Ishikawa (cell line): Measurements from ENCODE around the gene TAF9B.

ENCODE experiments used
- CREB1 ChIP-seq: IDR thresholded peaks from 2 replicates; pipeline ENCODE4 v1.6.1; 2012; ENCODE audit warnings: low read depth
- EGR1 ChIP-seq: IDR thresholded peaks from 2 replicates; pipeline ENCODE4 v1.6.1; 2012
- EP300 ChIP-seq: IDR thresholded peaks from 2 replicates; pipeline ENCODE4 v1.6.1; 2012; ENCODE audit warnings: borderline replicate concordance
- MAX ChIP-seq: IDR thresholded peaks from 2 replicates; pipeline ENCODE4 v1.6.1; 2012
- NFIC ChIP-seq: IDR thresholded peaks from 2 replicates; pipeline ENCODE4 v1.6.1; 2012
- RAD21 ChIP-seq: IDR thresholded peaks from 2 replicates; pipeline ENCODE4 v1.6.1; 2012; ENCODE audit warnings: low read depth
- REST ChIP-seq: IDR thresholded peaks from 2 replicates; pipeline ENCODE4 v1.6.1; 2012; ENCODE audit warnings: low read depth, mild to moderate bottlenecking
- TAF1 ChIP-seq: IDR thresholded peaks from 2 replicates; pipeline ENCODE4 v1.6.1; 2012; ENCODE audit warnings: low read depth, mild to moderate bottlenecking
- YY1 ChIP-seq: IDR thresholded peaks from 2 replicates; pipeline ENCODE4 v1.6.1; 2012; ENCODE audit warnings: low read depth
- TF ChIP-seq, protein P1 (sequence below): IDR thresholded peaks from 2 replicates; pipeline ENCODE4 v1.6.1; 2012

GRCh38 chrX:78098108-78098507, 41.3 kb downstream of the TAF9B start:
- no peak for TF ChIP-seq MAX
- no peak for TF ChIP-seq CREB1
- TF ChIP-seq TAF1, result no peak
- TF ChIP-seq NFIC, result no peak
- no peak for TF ChIP-seq EGR1
- no peak for TF ChIP-seq YY1
- no peak for TF ChIP-seq REST
- no peak for TF ChIP-seq EP300
- no peak for TF ChIP-seq RAD21
- TF ChIP-seq, protein P1, sequence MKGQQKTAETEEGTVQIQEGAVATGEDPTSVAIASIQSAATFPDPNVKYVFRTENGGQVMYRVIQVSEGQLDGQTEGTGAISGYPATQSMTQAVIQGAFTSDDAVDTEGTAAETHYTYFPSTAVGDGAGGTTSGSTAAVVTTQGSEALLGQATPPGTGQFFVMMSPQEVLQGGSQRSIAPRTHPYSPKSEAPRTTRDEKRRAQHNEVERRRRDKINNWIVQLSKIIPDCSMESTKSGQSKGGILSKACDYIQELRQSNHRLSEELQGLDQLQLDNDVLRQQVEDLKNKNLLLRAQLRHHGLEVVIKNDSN, result no peak
